K562 (cell line): ENCODE measurements around the gene FOXJ1. TPM values are rescaled to one million over a fixed set of nuclear protein-coding genes. Genes with fewer than 3 reads are reported as not detected.

ENCODE experiments used
- ARID3B ChIP-seq: fragments of 250-450 bp; sonication (Bioruptor Pico); IDR thresholded peaks from 2 replicates; pipeline ENCODE4 v1.4.0; 2020; ENCODE audit warnings: borderline replicate concordance
- PCBP2 ChIP-seq: fragments of 200-400 bp; formaldehyde crosslinking; IDR thresholded peaks from 2 replicates; pipeline ENCODE4 v1.6.1; 2018; ENCODE audit warnings: low read length, low read depth, mild to moderate bottlenecking, moderate library complexity; ENCODE audit not compliant: poor library complexity, severe bottlenecking
- TEAD1 ChIP-seq, 2 experiments: fragments of 450-650 bp in 1 of 2; sonication (generic) in 1 of 2; formaldehyde crosslinking; IDR thresholded peaks; 2 replicates each; pipeline versions ENCODE4 v1.4.0 to v1.8.0; 2020 to 2022; ENCODE audit warnings: mild to moderate bottlenecking in 2 of 2, missing genetic modification reagents in 1 of 2
- U2AF1 ChIP-seq: fragments of 200-400 bp; formaldehyde crosslinking; optimal IDR thresholded peaks from 2 replicates; pipeline ENCODE3; 2017; ENCODE audit warnings: mild to moderate bottlenecking, low read depth, low read length, moderate library complexity
- ZFP1 ChIP-seq: fragments of 450-650 bp; formaldehyde crosslinking; IDR thresholded peaks from 2 replicates; pipeline ENCODE4 v1.4.0; 2020; ENCODE audit warnings: mild to moderate bottlenecking, mixed read lengths
- ZNF384 ChIP-seq: IDR thresholded peaks from 2 replicates; pipeline ENCODE4 v1.6.1; 2012; ENCODE audit warnings: low read depth, low read length, improper control_type of control experiment
- ZNF609 ChIP-seq: sonication (generic); formaldehyde crosslinking; IDR thresholded peaks from 2 replicates; pipeline ENCODE4 v1.8.1; 2023; ENCODE audit warnings: missing genetic modification reagents, mild to moderate bottlenecking, borderline replicate concordance
- polyA plus RNA-seq, 8 experiments: library from polyadenylated mRNA; depleted of rRNA in 4 of 8; stranded (reverse) in 5 of 8; unstranded in 3 of 8; fragments of >200 nt; fragmentation: Nextera tagmentation in 2 of 8; fragmentation: Illumina TruSeq in 1 of 8; extraction: Ambion mirVana in 2 of 8; extraction: Trizol in 1 of 8; gene quantifications; 2 replicates each; pipeline versions ENCODE4 v1.2.1 to v1.2.3, GENCODE V29; 2011 to 2014; ENCODE audit warnings: inconsistent platforms in 1 of 8, missing spikeins in 1 of 8
- total RNA-seq, 7 experiments: library from RNA; depleted of rRNA in 6 of 7; stranded (reverse); fragments of >200 nt in 6 of 7; fragmentation: Illumina TruSeq in 2 of 7; extraction: Trizol in 2 of 7; gene quantifications; 2 replicates each; pipeline versions ENCODE4 v1.2.1 to v1.2.3, GENCODE V29; 2011 to 2021; ENCODE audit warnings: low replicate concordance in 1 of 7

The FOXJ1 gene
- total and polyA plus RNA-seq, 9 of the 15 experiments (the other 6 are each of a cell fraction or from before 2014, with no cell fraction given): 0.07 TPM; not detected in 8

GRCh38 chr17:76088868-76089576, 52.0 kb downstream of the FOXJ1 start (continued):
- TF ChIP-seq TEAD1 (CRISPR knock-in tag; IDR thresholded peaks at IDR 0.05): no peak
- TF ChIP-seq ZNF384: no peak
- TF ChIP-seq ZNF609 (CRISPR knock-in tag): no peak
- no peak for TF ChIP-seq U2AF1
- no peak for TF ChIP-seq ARID3B (CRISPR knock-in tag)
- TF ChIP-seq PCBP2: no peak
- no peak for TF ChIP-seq ZFP1 (CRISPR knock-in tag)
